ENCODE data around the gene SGO1.
"Not testable (repeated sequence)": the region's sequence is repeated elsewhere in the genome, so short reads cannot be mapped to it uniquely, and the experiment has no call there.

Gene SGO1

GRCh38 chr3:20185679-20186599 lies at the start of gene SGO1:
SGO1 (minus strand) TSS chr3:20186206; CDS start chr3:20184027, 2,179 bp downstream.
- peak; percentile 99 for DNase-seq

- DNase-seq, result no peak
Observed at GRCh38 chr3:20235796-20236195, 49.8 kb upstream of the SGO1 start.

- DNase-seq, result peak; percentile 8
Observed at GRCh38 chr3:20232906-20233780, 47.1 kb upstream of the SGO1 start.

DNA sequence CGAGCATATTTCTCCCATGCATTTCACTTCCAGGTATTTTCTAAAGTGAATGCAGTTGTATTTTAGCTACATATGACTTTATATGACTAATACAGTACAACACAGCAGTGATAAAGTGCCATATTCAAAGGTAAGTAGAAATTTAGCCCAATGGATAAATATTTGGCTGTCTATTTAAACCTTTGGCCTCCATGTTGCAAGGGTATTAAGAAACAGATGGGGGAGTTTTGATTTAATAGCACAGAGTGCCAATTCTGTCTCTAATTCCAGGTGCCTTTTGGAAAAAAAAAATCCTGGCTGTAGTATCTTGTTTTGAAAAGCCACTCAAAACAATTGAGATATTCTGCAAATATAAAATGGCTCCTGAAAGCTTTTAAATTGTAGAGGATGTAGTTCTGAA lies 44.9 kb upstream of the SGO1 start:
- no peak for DNase-seq

DNA sequence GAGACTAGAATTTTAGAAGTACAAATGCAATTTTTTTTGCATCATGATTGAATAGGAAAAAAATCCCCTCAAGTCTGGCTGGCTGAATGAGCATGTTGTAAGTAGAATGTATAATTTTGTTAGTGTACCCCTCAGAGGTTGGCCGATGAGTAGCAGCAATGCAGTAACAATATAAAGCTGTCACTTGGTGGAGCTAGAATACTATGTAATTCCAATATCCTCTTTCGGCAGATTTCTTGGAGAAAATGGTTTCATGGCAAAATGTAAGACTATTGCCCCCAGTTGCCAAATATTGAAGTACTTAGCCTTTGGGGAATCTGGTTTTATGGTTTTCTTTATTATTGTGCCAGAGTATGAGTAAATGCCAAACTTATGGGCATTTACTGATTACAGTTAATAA lies 39.8 kb upstream of the SGO1 start:
- DNase-seq, result peak; percentile 62

GRCh38 chr3:20222274-20222673 lies 36.3 kb upstream of the SGO1 start:
- DNase-seq, result no peak

DNA sequence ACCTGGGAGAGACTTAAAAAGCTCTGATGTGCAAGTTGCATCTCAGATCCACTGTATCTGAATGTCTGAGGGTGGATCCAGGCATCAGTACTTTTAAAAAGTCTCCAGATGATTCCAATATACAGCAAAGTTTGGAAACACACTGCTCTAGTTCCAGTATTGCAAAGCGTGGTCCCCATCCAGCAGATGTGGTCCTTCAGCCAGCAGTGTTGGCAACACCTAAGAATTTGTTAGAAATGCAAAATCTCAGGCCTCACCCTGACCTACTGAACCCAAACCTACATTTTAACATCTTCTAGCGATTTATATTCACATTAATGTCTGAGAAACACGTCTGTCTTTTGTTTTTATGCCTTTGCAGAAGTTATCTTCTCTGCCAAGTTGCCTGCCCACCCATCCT lies 32.2 kb upstream of the SGO1 start:
- DNase-seq, result no peak

DNA sequence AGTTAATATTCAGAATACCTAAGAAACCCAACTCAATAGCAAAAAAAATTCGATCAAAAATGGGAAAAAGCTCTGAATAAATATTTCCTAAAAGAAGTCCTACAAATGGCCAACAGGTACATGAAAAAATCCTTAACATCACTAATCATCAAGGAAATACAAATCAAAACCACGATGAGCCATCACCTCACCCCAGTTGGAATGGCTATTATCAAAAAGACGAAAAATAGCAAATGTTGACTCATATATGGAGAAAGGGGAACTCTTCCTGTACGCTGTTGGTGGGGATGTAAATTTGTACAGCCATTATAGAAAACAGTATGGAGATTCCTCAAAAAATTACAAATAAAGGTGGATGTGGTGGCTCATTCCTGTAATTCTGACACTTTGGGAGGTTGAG lies 29.6 kb upstream of the SGO1 start:
- DNase-seq, result no peak

DNA sequence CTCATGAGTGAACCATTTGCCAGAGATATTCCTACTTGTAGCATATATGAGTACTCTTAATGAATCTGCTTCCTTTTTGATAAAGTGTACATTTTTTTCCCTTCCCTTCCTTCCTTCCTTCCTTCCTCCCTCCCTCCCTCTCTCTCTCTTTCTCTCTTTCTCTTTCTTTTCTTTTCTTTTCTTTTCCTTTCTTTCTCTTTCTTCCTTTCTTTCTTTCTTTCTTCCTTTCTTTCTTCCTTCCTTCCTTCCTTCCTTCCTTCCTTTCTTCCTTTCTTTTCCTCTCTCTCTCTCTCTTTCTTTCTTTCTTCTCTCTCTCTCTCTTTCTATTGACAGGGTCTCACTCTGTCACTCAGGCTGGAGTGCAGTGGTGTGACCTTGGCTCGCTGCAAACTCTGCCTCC lies 27.5 kb upstream of the SGO1 start:
- not testable (repeated sequence) for DNase-seq

DNA sequence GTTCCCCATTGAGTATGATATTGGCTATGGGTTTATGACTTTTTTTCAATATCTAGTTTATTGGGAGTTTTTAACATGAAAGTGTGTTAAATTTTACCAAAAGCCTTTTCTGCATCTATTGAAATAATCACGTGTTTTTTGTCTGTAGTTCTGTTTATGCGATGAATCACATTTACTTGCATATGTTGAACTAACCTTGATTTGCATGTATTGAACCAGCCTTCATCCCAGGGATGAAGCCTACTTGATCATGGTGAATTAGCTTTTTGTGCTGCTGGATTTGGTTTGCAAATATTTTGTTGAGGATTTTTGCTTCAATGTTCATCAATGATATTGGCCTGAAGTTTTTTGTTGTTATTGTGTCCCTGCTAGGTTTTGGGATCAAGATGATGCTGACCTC lies 21.9 kb upstream of the SGO1 start:
- not testable (repeated sequence) for DNase-seq

- DNase-seq, result not testable (repeated sequence)
Observed at GRCh38 chr3:20205898-20206297, 19.9 kb upstream of the SGO1 start.

DNA sequence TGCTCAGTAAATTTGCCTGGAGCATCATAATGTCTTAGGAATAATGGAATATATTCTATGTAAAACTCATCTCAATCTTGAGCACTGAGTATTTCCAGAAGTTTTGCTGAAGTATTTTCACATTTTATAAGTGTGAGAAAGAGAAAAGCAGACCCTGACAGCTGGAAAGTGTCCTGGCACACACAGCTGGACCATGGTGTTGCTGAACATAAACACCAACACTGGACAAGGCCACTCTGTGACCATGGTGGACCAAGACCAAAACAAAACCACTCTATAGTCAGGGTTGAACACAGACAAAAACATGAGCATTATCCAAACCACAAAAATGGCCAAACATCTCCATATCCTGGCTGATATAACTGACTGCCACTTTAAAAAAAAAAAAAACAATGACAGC lies 15.1 kb upstream of the SGO1 start:
- no peak for DNase-seq

DNA sequence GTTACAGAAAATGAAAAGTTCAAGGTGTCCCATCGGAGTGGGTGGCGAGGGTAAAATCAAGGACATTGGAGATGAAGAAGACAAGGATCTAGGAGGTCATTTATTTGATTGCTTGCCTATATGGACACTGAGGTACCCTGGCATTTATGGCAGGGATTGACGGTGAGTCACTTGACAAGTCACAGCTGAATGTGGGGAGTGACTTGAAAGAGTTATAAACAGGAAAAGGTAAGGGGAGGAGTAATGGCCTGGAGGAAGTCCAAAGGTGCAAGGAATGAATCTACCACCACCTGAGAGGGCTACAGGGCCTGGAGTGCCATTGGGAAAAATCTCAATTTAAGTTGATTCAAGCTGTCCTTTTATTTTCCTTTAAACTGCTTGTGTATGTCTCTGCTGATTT lies 11.8 kb upstream of the SGO1 start:
- no peak for DNase-seq

GRCh38 chr3:20194793-20195460 lies 8.9 kb upstream of the SGO1 start:
- no peak for DNase-seq

GRCh38 chr3:20190991-20191390 lies 5.0 kb upstream of the SGO1 start:
- no peak for DNase-seq

GRCh38 chr3:20186600-20187004 lies 596 bp upstream of the SGO1 start:
- DNase-seq, result no peak

DNA sequence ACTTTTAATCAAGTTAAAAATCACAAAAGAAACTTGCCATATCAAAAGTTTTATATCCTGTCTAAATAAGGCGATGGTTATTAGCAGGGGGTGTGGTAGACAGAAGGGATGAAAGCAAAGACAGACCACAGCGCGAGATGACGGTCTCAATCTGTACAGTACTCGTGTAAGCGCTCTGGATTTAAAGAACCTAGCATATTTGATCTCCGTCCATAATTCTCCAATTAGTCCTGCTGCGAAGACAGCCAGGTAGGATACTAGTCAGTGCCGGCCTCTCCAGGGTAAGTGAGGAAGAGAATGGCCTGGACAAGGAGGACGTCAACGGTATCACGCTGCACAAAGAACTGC lies 701 bp downstream of the SGO1 start:
- peak; percentile 52 for DNase-seq

GRCh38 chr3:20182206-20182605 lies 3.8 kb downstream of the SGO1 start:
- no peak for DNase-seq

GRCh38 chr3:20181276-20181675 lies 4.7 kb downstream of the SGO1 start:
- DNase-seq, result no peak

DNA sequence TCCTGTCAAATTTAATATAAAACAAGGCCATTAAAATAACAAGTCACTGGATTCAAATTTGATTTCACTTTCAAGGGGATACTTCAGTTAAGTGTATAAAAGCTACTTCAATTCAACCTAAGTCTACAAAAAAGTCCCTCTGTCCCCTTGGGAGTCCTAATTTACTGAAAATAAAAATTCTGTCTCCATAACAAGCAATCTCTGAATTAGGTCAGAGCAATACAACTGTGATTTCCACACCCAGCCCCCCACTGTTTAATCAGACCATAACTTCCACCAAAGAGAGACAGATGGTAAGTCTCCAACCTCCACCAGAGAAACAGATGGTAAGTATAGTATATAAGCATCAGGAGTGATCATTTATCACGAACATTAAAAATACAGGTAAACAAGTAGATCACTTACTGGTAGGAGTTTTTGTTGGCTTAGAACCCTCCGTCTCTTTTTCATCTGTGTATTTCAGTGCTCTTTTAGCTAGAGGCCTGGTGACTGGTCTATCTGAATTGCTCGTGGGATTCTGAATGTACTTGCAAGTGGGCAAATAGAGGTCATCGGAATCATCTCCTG lies 12.1 kb downstream of the SGO1 start:
- DNase-seq, result no peak

DNA sequence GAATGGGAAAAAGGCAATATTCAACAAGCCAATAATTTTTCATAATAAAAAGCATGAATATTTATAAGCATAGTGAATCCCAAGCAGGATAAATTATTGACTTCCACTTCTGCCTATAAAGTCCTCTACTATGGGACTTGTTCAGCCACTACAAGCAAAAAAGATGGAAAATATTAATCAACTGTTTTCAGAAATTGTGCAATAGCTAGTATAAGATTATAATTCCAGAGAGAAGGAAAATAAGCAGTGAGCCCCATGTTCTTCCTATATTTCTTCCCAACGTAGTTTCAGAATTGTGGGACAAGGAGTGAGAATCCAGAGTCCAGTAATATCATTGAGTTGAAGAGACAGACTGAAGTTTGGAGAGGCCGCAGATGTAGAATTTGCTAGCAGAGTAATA lies 24.3 kb downstream of the SGO1 start:
- DNase-seq, result no peak

DNA sequence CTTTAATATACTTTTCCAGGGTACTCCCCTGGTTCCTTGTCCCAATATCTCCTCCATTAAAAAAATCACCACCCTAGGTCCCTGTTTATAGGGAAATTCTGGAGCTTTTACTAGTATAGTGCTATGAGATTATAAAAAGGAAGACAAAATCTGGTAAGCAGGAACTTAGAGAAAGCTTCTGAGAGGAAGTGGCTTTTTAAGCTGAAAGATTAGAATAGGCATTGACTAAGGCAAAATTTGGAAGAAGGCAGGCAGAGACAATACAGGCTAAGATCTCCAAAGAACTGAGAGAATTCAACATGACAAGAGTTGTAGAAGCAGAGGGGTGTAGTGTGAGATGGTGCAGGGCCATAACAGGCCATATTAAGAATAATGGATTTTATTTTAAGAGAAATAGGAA lies 25.8 kb downstream of the SGO1 start:
- peak; percentile 20 for DNase-seq

DNA sequence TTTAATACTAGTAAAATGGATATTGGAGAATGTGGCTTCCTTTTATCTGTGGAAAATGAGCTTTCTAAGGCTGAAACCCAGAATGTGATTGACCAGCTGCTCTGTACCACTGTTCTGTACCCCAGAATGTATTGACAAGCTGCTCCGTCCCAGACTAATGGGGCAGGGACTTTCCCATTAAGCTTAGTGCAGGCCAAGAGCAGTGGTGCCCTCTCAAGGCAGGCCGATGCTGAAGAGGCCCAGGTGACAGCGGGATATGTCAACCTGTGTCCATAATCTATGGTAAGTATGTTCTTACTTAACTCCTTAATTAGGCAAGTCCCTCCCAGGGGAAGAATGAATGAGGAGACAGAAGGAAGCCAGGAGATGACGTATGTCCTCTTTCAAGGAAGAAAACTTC lies 31.1 kb downstream of the SGO1 start:
- DNase-seq, result no peak
